ENCODE results near the gene OPRD1.

GRCh38 chr1:28894785-28895184 is 82.8 kb downstream of the OPRD1 start:
- TF ChIP-seq, protein P1, sequence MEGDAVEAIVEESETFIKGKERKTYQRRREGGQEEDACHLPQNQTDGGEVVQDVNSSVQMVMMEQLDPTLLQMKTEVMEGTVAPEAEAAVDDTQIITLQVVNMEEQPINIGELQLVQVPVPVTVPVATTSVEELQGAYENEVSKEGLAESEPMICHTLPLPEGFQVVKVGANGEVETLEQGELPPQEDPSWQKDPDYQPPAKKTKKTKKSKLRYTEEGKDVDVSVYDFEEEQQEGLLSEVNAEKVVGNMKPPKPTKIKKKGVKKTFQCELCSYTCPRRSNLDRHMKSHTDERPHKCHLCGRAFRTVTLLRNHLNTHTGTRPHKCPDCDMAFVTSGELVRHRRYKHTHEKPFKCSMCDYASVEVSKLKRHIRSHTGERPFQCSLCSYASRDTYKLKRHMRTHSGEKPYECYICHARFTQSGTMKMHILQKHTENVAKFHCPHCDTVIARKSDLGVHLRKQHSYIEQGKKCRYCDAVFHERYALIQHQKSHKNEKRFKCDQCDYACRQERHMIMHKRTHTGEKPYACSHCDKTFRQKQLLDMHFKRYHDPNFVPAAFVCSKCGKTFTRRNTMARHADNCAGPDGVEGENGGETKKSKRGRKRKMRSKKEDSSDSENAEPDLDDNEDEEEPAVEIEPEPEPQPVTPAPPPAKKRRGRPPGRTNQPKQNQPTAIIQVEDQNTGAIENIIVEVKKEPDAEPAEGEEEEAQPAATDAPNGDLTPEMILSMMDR (conservative IDR thresholded peaks at IDR 0.05; ENCODE audit: low read depth, low read length), result no peak
- TF ChIP-seq POLR2A (IDR thresholded peaks at IDR 0.05; ENCODE audit: low read depth, low read length) (no peak), SMC3 (IDR thresholded peaks at IDR 0.05; ENCODE audit: low read depth, low read length) (no peak), MXI1 (IDR thresholded peaks at IDR 0.05; ENCODE audit: borderline replicate concordance, low read depth, low read length) (no peak), MAFK (IDR thresholded peaks at IDR 0.05; ENCODE audit: low read depth, low read length) (no peak), BHLHE40 (IDR thresholded peaks at IDR 0.05; ENCODE audit: low read depth, low read length) (no peak), USF2 (IDR thresholded peaks at IDR 0.05; ENCODE audit: low read depth, low read length) (no peak), RFX5 (IDR thresholded peaks at IDR 0.05; ENCODE audit: low read depth, low read length) (no peak), CEBPB (IDR thresholded peaks at IDR 0.05; ENCODE audit: low read depth, low read length) (no peak), RCOR1 (IDR thresholded peaks at IDR 0.05; ENCODE audit: insufficient replicate concordance, low read length) (no peak)
- TF ChIP-seq, protein P2, sequence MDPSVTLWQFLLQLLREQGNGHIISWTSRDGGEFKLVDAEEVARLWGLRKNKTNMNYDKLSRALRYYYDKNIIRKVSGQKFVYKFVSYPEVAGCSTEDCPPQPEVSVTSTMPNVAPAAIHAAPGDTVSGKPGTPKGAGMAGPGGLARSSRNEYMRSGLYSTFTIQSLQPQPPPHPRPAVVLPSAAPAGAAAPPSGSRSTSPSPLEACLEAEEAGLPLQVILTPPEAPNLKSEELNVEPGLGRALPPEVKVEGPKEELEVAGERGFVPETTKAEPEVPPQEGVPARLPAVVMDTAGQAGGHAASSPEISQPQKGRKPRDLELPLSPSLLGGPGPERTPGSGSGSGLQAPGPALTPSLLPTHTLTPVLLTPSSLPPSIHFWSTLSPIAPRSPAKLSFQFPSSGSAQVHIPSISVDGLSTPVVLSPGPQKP (IDR thresholded peaks at IDR 0.05; ENCODE audit: borderline replicate concordance, low read depth, low read length), result no peak
